Measurements from ENCODE around the gene PVR.

The PVR gene, protein sequence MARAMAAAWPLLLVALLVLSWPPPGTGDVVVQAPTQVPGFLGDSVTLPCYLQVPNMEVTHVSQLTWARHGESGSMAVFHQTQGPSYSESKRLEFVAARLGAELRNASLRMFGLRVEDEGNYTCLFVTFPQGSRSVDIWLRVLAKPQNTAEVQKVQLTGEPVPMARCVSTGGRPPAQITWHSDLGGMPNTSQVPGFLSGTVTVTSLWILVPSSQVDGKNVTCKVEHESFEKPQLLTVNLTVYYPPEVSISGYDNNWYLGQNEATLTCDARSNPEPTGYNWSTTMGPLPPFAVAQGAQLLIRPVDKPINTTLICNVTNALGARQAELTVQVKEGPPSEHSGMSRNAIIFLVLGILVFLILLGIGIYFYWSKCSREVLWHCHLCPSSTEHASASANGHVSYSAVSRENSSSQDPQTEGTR

DNA sequence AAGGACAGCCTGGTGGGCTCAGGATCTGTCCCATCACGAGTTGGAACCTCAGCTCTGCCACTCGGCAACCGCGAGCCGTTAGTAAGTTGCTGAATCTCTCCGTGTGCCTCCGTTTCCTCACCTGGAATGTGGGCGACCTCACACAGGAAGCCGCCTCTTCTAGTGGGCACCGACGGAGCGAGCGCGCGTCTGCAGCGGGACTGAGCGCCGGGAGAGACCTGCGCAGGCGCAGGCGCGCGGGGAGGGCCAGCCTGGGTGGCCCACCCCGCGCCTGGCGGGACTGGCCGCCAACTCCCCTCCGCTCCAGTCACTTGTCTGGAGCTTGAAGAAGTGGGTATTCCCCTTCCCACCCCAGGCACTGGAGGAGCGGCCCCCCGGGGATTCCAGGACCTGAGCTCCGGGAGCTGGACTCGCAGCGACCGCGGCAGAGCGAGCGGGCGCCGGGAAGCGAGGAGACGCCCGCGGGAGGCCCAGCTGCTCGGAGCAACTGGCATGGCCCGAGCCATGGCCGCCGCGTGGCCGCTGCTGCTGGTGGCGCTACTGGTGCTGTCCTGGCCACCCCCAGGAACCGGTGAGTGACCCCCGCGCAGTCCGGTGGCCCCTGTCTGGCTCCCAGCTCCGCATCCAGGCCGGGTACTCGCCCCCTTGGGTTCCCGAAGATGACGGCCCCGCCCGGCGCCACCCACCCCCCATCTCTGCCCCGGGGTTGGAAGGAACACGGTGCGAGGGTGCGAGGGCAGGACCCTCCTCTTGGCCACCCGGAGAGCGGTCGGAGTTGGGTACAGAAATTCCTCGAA is at the start of gene PVR:
PVR (plus strand) TSS at position 306 of the 797 bp plus-strand sequence; CDS start at position 493, 187 bp downstream.
- peak within 1 kb of the TSS; percentile 59 for H3K4me3 ChIP-seq (ENCODE audit: low read depth, low read length)

DNA sequence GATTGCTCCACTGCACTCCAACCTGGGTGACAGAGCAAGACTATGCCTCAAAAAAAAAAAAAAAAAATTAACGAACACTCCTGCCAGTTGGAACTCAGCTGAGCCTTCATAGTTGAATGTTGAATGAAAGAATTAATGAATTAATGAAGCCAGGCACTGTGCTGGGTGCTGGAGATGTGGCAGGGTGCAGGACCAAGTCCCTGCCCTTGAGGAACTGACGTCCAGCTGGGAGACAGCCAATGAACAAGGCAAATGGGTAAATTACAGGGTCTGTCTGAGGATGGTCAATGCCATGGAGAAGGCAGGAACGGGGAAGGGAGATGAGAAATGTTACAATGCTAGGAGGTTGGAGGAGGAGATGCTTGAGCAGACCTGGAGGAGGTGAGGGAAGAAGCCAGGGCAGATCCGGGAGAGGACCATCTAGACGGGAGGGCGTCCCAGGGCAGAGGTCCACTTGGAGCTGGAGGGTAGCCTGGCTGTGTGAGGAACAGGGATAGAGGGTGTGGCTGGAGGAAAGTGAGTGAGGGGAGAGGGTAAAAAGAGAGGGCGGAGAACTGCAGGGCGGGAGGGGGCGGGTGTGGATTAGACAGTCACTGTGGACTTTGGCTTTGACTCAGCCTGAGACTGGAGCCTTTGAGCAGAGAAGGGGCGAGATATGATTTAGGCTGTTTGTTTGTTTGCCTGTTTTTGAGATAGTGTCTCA is 47.1 kb upstream of the PVR start:
- TF ChIP-seq, protein P1, sequence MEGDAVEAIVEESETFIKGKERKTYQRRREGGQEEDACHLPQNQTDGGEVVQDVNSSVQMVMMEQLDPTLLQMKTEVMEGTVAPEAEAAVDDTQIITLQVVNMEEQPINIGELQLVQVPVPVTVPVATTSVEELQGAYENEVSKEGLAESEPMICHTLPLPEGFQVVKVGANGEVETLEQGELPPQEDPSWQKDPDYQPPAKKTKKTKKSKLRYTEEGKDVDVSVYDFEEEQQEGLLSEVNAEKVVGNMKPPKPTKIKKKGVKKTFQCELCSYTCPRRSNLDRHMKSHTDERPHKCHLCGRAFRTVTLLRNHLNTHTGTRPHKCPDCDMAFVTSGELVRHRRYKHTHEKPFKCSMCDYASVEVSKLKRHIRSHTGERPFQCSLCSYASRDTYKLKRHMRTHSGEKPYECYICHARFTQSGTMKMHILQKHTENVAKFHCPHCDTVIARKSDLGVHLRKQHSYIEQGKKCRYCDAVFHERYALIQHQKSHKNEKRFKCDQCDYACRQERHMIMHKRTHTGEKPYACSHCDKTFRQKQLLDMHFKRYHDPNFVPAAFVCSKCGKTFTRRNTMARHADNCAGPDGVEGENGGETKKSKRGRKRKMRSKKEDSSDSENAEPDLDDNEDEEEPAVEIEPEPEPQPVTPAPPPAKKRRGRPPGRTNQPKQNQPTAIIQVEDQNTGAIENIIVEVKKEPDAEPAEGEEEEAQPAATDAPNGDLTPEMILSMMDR (IDR thresholded peaks at IDR 0.05; ENCODE audit: control insufficient read depth, extremely low read depth, insufficient read depth): no peak
- no peak overlapping the region for H3K4me3 ChIP-seq (ENCODE audit: low read depth, low read length)
- no peak for DNase-seq (ENCODE audit: low read depth)

More for the DNA sequence above, at the start of gene PVR:
- TF ChIP-seq, protein P1 (IDR thresholded peaks at IDR 0.05; ENCODE audit: control insufficient read depth, extremely low read depth, insufficient read depth): no peak
- DNase-seq (ENCODE audit: low read depth): no peak

DNA sequence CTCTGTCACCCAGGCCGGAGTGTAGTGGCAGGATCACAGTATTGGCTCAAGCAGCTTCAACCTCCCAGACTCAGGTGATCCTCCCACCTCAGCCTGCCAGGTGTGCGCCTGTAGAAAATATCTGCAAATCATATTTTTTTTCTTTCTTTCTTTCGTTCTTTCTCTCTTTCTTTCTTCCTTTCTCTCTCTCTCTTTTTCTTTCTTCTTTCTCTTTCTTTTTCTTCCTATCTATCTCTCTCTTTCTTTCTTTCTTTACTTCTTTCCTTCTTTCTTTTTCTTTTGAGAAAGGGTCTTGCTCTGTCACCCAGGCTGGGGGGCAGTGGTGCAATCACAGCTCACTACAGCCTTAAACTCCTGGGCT is 46.6 kb upstream of the PVR start:
- DNase-seq (ENCODE audit: low read depth): no peak
- H3K4me3 ChIP-seq (ENCODE audit: low read depth, low read length): no peak overlapping the region
- TF ChIP-seq, protein P1 (IDR thresholded peaks at IDR 0.05; ENCODE audit: control insufficient read depth, extremely low read depth, insufficient read depth): no peak

DNA sequence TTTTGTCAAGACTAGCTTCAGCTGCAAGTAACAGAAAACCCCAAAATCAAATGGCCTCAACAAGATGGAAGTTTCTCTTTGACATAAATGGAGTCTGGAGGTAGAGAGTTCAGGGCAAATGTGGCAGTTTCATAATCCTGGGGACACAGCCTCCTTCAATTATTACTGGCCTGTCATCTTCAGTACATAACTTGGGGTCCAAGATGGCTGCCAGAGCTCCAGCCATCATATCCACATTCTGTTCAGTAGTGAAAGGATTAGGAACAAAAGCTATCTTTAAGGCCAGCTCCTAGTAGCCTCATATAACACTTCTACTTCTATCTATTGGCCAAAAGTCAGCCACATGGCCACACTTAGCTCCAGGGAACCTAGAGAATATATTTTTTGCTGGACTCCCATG is 45.4 kb upstream of the PVR start:
- DNase-seq (ENCODE audit: low read depth): no peak
- TF ChIP-seq, protein P1 (IDR thresholded peaks at IDR 0.05; ENCODE audit: control insufficient read depth, extremely low read depth, insufficient read depth): no peak
- H3K4me3 ChIP-seq (ENCODE audit: low read depth, low read length): no peak overlapping the region

DNA sequence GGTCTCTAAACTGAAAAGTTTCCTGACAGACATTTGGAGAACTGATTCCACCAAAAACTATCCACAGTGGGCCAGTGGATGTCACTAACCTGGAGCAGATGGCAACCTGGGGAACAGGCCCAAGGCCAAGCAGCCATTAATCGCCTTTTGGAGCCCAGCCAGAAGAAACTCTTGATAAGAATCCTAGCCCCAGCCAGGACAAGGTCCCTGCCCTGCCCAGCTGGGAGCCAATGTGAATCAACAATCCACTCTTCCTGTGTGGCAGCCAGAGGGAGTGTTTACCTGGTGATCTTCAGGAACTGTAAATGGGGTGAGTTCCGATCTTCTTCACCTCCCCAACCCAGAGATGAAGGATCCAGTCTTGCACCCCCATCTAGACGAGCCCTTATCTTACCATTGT is 44.8 kb upstream of the PVR start:
- TF ChIP-seq, protein P1 (IDR thresholded peaks at IDR 0.05; ENCODE audit: control insufficient read depth, extremely low read depth, insufficient read depth): no peak
- no peak overlapping the region for H3K4me3 ChIP-seq (ENCODE audit: low read depth, low read length)
- no peak for DNase-seq (ENCODE audit: low read depth)

DNA sequence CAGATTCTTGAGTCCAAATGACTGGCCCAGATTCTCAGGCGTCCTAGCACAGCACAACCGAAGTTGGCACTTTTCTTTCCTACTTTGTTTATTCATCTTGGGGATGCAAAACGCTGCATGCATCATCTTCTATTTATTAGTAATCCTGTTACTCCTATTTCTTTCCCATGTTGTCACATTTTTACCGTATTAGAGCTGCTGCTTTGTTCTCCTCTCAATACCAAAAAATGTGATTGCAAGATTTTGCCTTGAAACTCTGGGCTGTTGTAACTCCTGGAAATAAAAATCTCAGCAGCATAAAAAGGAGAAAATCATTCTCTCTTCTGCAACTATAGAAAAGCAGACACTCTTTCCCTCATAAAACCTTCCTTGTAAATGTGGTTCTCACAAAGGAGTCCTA is 43.2 kb upstream of the PVR start:
- H3K4me3 ChIP-seq (ENCODE audit: low read depth, low read length): no peak overlapping the region
- no peak for DNase-seq (ENCODE audit: low read depth)
- TF ChIP-seq, protein P1 (IDR thresholded peaks at IDR 0.05; ENCODE audit: control insufficient read depth, extremely low read depth, insufficient read depth): no peak
